B cell (primary cell): Measurements from ENCODE around the gene MRPS12.

Experiments used
- EZH2 ChIP-seq: IDR thresholded peaks from 2 replicates; pipeline ENCODE4 v1.6.1; 2012; ENCODE audit warnings: borderline replicate concordance, low read depth, mild to moderate bottlenecking, moderate library complexity, low read length; ENCODE audit not compliant: insufficient read depth, poor library complexity, severe bottlenecking
- TF ChIP-seq, protein P1 (sequence below): fragments of 200-600 bp; IDR thresholded peaks from one replicate; pipeline ENCODE4 v1.8.0; 2022; ENCODE audit warnings: antibody characterized with exemption, mild to moderate bottlenecking

DNA sequence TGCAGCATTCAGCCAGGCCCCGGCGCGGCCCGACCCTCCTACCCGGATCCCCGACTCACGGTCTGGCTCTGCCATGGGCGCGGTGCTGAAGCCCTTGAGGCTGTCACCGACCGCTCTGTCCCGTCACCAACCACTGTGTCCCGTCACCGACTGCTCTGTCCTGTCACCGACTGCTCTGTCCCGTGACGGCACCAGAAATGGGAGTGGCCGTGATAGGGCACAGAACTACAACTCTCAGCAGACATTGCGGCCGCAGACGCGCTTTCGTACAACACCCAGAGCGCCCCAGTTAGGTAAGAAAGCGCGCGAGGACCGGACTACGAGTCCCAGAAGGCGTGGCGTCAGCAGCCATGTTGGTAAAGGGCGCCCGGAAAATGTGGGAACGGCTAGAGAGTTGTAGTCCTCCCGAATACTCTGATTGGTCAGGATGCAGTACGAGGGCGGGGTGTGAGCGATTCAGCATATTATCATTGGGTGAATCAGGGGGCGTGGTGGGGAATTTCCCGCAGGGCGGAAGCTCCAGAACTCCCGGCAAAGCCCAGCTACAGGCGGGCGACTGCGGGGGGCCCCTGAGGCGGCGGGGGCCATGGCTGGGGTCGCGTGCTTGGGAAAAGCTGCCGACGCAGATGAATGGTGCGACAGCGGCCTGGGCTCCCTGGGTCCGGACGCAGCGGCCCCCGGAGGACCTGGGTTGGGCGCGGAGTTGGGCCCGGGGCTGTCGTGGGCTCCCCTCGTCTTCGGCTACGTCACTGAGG is 31.1 kb upstream of the MRPS12 start, which contains the start of the genes NFKBIB and SIRT2:
- TF ChIP-seq, protein P1, sequence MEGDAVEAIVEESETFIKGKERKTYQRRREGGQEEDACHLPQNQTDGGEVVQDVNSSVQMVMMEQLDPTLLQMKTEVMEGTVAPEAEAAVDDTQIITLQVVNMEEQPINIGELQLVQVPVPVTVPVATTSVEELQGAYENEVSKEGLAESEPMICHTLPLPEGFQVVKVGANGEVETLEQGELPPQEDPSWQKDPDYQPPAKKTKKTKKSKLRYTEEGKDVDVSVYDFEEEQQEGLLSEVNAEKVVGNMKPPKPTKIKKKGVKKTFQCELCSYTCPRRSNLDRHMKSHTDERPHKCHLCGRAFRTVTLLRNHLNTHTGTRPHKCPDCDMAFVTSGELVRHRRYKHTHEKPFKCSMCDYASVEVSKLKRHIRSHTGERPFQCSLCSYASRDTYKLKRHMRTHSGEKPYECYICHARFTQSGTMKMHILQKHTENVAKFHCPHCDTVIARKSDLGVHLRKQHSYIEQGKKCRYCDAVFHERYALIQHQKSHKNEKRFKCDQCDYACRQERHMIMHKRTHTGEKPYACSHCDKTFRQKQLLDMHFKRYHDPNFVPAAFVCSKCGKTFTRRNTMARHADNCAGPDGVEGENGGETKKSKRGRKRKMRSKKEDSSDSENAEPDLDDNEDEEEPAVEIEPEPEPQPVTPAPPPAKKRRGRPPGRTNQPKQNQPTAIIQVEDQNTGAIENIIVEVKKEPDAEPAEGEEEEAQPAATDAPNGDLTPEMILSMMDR: no peak
- no peak for TF ChIP-seq EZH2
